IMR-90 (cell line): ENCODE measurements around the gene SLC25A12. TPM values are rescaled to one million over a fixed set of nuclear protein-coding genes. Genes with fewer than 3 reads are reported as not detected.

Experiments used
- ATAC-seq: fragments of 200-7000 bp; cut with Tn5 transposase; 2 replicates; pipeline ENCODE4 v1.9.1; 2020; ENCODE audit warnings: low read depth, mild to moderate bottlenecking, moderate library complexity
- BruUV-seq: library from RNA; stranded (reverse); fragments of 400-500 nt; replicated peaks from 2 replicates; lab custom pipeline; 2021; lab: Mats Ljungman, UMichigan
- CTCF ChIA-PET: fragments of 300-600 bp; formaldehyde crosslinking; extraction: SDS; loops from one replicate; lab custom pipeline; 2021; ENCODE audit warnings: antibody characterized with exemption; lab: Yijun Ruan, JAX
- POLR2A ChIA-PET: fragments of 300-600 bp; sonication (Branson Sonifier 250); formaldehyde crosslinking; loops from one replicate; lab custom pipeline; 2022; ENCODE audit warnings: antibody characterized with exemption; ENCODE audit not compliant: unreplicated experiment; lab: Charles Lee
- DNase-seq: peaks from one replicate; pipeline ENCODE4 v3.0.0; 2013
- H2AFZ ChIP-seq: replicated peaks from 2 replicates; pipeline ENCODE3; 2013; ENCODE audit warnings: low read length, mild to moderate bottlenecking; ENCODE audit not compliant: poor library complexity
- H2AK5ac ChIP-seq: 2 replicates; pipeline ENCODE4 v1.6.1; 2013; ENCODE audit warnings: low read depth, low read length, inconsistent platforms
- H2AK9ac ChIP-seq: replicated peaks from 2 replicates; pipeline ENCODE3; 2013; ENCODE audit warnings: mild to moderate bottlenecking, low read depth, low read length, moderate library complexity; ENCODE audit not compliant: poor library complexity
- H2BK120ac ChIP-seq: 2 replicates; pipeline ENCODE4 v1.6.1; 2013; ENCODE audit warnings: low read depth, low read length, inconsistent platforms
- H2BK15ac ChIP-seq: 3 replicates; pipeline ENCODE4 v1.6.1; 2013; ENCODE audit warnings: low read depth, low read length, inconsistent platforms
- H2BK20ac ChIP-seq: 2 replicates; pipeline ENCODE4 v1.6.1; 2013; ENCODE audit warnings: low read depth, mild to moderate bottlenecking, inconsistent platforms, low read length, moderate library complexity
- H2BK5ac ChIP-seq: 2 replicates; pipeline ENCODE4 v1.6.1; 2013; ENCODE audit warnings: mild to moderate bottlenecking, low read depth, low read length, inconsistent platforms; ENCODE audit not compliant: poor library complexity, severe bottlenecking
- H3K14ac ChIP-seq: replicated peaks from 2 replicates; pipeline ENCODE4 v1.6.1; 2013; ENCODE audit warnings: low read depth, low read length, inconsistent platforms
- H3K18ac ChIP-seq: 2 replicates; pipeline ENCODE4 v1.6.1; 2013; ENCODE audit warnings: low read depth, low read length, control low read depth
- H3K23ac ChIP-seq: 2 replicates; pipeline ENCODE4 v1.6.1; 2013; ENCODE audit warnings: low read depth, low read length, inconsistent platforms
- H3K27ac ChIP-seq: 2 replicates; pipeline ENCODE4 v1.5.1; 2013; ENCODE audit warnings: mild to moderate bottlenecking, control low read depth, low read length; ENCODE audit not compliant: insufficient read depth
- H3K27me3 ChIP-seq: 2 replicates; pipeline ENCODE4 v1.6.1; 2013; ENCODE audit warnings: low read length; ENCODE audit not compliant: control insufficient read depth, insufficient read depth
- H3K36me3 ChIP-seq: 2 replicates; pipeline ENCODE4 v1.6.1; 2013; ENCODE audit warnings: low read length, mixed read lengths; ENCODE audit not compliant: control insufficient read depth, insufficient read depth
- H3K4ac ChIP-seq: 2 replicates; pipeline ENCODE4 v1.6.1; 2013; ENCODE audit warnings: low read depth, low read length, inconsistent platforms
- H3K4me1 ChIP-seq: 2 replicates; pipeline ENCODE4 v1.6.1; 2013; ENCODE audit warnings: low read length, mixed read lengths; ENCODE audit not compliant: control insufficient read depth, insufficient read depth
- H3K4me2 ChIP-seq: 2 replicates; pipeline ENCODE4 v1.6.1; 2013; ENCODE audit warnings: low read depth, mild to moderate bottlenecking, control low read depth, low read length, moderate library complexity
- H3K4me3 ChIP-seq: 2 replicates; pipeline ENCODE4 v1.5.1; 2013; ENCODE audit warnings: low read depth, mild to moderate bottlenecking, control low read depth, low read length, moderate library complexity; ENCODE audit not compliant: insufficient read depth
- H3K56ac ChIP-seq: 2 replicates; pipeline ENCODE4 v1.6.1; 2013; ENCODE audit warnings: low read length, inconsistent platforms; ENCODE audit not compliant: insufficient read depth; ENCODE audit errors: extremely low read depth
- H3K79me1 ChIP-seq, 2 experiments: 2 replicates each; pipeline ENCODE4 v1.6.1; 2013; ENCODE audit warnings: low read length in 2 of 2, inconsistent platforms in 1 of 2, low read depth in 1 of 2
- H3K9ac ChIP-seq: 2 replicates; pipeline ENCODE4 v1.6.1; 2013; ENCODE audit warnings: low read depth, low read length, control low read depth
- H3K9me1 ChIP-seq: 2 replicates; pipeline ENCODE4 v1.6.1; 2013; ENCODE audit warnings: low read length, inconsistent platforms; ENCODE audit not compliant: insufficient read depth
- H3K9me3 ChIP-seq: 2 replicates; pipeline ENCODE4 v1.6.1; 2013; ENCODE audit warnings: low read length; ENCODE audit not compliant: control insufficient read depth, insufficient read depth
- H4K20me1 ChIP-seq: 2 replicates; pipeline ENCODE4 v1.6.1; 2013; ENCODE audit warnings: low read length, inconsistent platforms; ENCODE audit not compliant: insufficient read depth
- H4K5ac ChIP-seq: 2 replicates; pipeline ENCODE4 v1.6.1; 2013; ENCODE audit warnings: mild to moderate bottlenecking, low read depth, low read length, control low read depth
- H4K8ac ChIP-seq, 2 experiments: 2 replicates each; pipeline ENCODE4 v1.6.1; 2013; ENCODE audit warnings: low read depth in 2 of 2, low read length in 2 of 2, control low read depth in 1 of 2, inconsistent platforms in 1 of 2
- H4K91ac ChIP-seq: 2 replicates; pipeline ENCODE4 v1.6.1; 2013; ENCODE audit warnings: low read depth, low read length, inconsistent platforms; ENCODE audit not compliant: insufficient read depth
- BHLHE40 ChIP-seq: fragments of 150-350 bp; IDR thresholded peaks from 2 replicates; pipeline ENCODE4 v1.6.1; 2016; ENCODE audit warnings: mild to moderate bottlenecking, low read depth, low read length
- CHD1 ChIP-seq: IDR thresholded peaks from 2 replicates; pipeline ENCODE4 v1.6.1; 2012; ENCODE audit warnings: low read depth, low read length, improper control_type of control experiment
- MAZ ChIP-seq: IDR thresholded peaks from 2 replicates; pipeline ENCODE4 v1.6.1; 2012; ENCODE audit warnings: low read depth, mild to moderate bottlenecking, low read length, improper control_type of control experiment, moderate library complexity, borderline replicate concordance
- NFE2L2 ChIP-seq: fragments of 150-350 bp; IDR thresholded peaks from 2 replicates; pipeline ENCODE4 v1.6.1; 2016; ENCODE audit warnings: low read depth, mild to moderate bottlenecking, low read length
- WGBS, 2 experiments: methylation state at CpG; one replicate each; pipeline versions ENCODE4 v1.1.5 to v1.1.7; 2013; ENCODE audit warnings: missing lambda C conversion rate in 2 of 2; ENCODE audit not compliant: insufficient read length in 1 of 2; ENCODE audit errors: extremely low coverage in 2 of 2; 5-methylcytosine and 5-hydroxymethylcytosine counted together
- dilution Hi-C: fragments of 300-500 bp; cut with HindIII; formaldehyde crosslinking; loops from one replicate; pipeline ENCODE4 v1.14.3; 2018; ENCODE audit warnings: low sequenced_read_pairs; ENCODE audit not compliant: unreplicated experiment
- in situ Hi-C: fragments of 300-500 bp; cut with MboI; formaldehyde crosslinking; loops from 3 replicates; pipeline ENCODE4 v1.14.3; 2019; ENCODE audit warnings: low sequenced_read_pairs, inconsistent platforms, mixed read lengths
- intact Hi-C: fragments of 100-400 bp; cut with micrococcal nuclease; formaldehyde crosslinking; loops from 2 replicates; pipeline ENCODE4 v1.10.0; 2022
- polyA plus RNA-seq, 3 experiments: library from polyadenylated mRNA; depleted of rRNA; stranded (reverse); fragments of >200 nt; gene quantifications; 2 replicates each; pipeline ENCODE4 v1.2.3, GENCODE V29; 2012; ENCODE audit warnings: low replicate concordance in 1 of 3
- total RNA-seq: library from RNA; depleted of rRNA; stranded (reverse); fragments of >200 nt; gene quantifications from 2 replicates; pipeline ENCODE4 v1.2.3, GENCODE V29; 2012
- TF ChIP-seq, protein P1 (sequence below): fragments of 150-350 bp; IDR thresholded peaks from 2 replicates; pipeline ENCODE4 v1.6.1; 2017; ENCODE audit warnings: mild to moderate bottlenecking, antibody characterized with exemption, low read length, low read depth

SLC25A12 gene
- total and polyA plus RNA-seq, 2 of the 4 experiments (the other 2 are of a cell fraction), result 16.3 to 17.6 TPM

GRCh38 chr2:171930385-171930784, 36.3 kb upstream of the SLC25A12 start:
- no peak overlapping the region for H3K9ac ChIP-seq

More at GRCh38 chr2:171930385-171930784, 36.3 kb upstream of the SLC25A12 start:
- no peak overlapping the region for H2AK9ac ChIP-seq
- no peak overlapping the region for H2AK5ac ChIP-seq
- H3K18ac ChIP-seq, result no peak overlapping the region
- H3K14ac ChIP-seq, result no peak overlapping the region
- no TSS peak for BruUV-seq
- ChIA-PET CTCF (interaction anchor here (0.6 kb wide), 1 partner anchor 25 kb away, joined by 3 read pairs; no protein-coding TSS in a partner anchor), POLR2A (no interaction called here)
- H3K4me2 ChIP-seq, result no peak overlapping the region
- H3K9me3 ChIP-seq, result no peaks in the 10 kb centered on the region
- no peak overlapping the region for H2BK120ac ChIP-seq
- TF ChIP-seq CHD1, result no peak
- TF ChIP-seq, protein P1, sequence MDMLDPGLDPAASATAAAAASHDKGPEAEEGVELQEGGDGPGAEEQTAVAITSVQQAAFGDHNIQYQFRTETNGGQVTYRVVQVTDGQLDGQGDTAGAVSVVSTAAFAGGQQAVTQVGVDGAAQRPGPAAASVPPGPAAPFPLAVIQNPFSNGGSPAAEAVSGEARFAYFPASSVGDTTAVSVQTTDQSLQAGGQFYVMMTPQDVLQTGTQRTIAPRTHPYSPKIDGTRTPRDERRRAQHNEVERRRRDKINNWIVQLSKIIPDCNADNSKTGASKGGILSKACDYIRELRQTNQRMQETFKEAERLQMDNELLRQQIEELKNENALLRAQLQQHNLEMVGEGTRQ, result no peak
- TF ChIP-seq BHLHE40, result no peak
- TF ChIP-seq NFE2L2, result no peak
- no peak for TF ChIP-seq MAZ
- H3K4me1 ChIP-seq, result no peaks in the 10 kb centered on the region
- intact Hi-C loops (no loop called here), dilution Hi-C loops (no loop called here), in situ Hi-C loops (no loop called here)
- DNase-seq (no peak), ATAC-seq (no peak)
- H3K79me1 ChIP-seq, result peaks cover 21 to 40% of the 10 kb centered on the region in 2 experiments
- H3K27me3 ChIP-seq, result no peaks in the 10 kb centered on the region
- no peak overlapping the region for H3K27ac ChIP-seq
- no peak overlapping the region for H4K91ac ChIP-seq
- H2BK5ac ChIP-seq, result no peak overlapping the region
- H4K20me1 ChIP-seq, result peaks cover 7% of the 10 kb centered on the region
- peaks cover 6% of the 10 kb centered on the region; the same call in 1 of the 2 replicates for H3K9me1 ChIP-seq
- no peak overlapping the region for H3K4me3 ChIP-seq
- no peak overlapping the region for H2BK20ac ChIP-seq
- no CpG with 5 or more reads among the region's 4 CpGs for WGBS, 2 experiments
- no peak overlapping the region for H3K56ac ChIP-seq
- no peak overlapping the region for H3K23ac ChIP-seq
- H4K8ac ChIP-seq, result no peak overlapping the region
- no peak overlapping the region for H3K4ac ChIP-seq
- no peak overlapping the region for H4K5ac ChIP-seq
- no peak overlapping the region for H2AFZ ChIP-seq
- H2BK15ac ChIP-seq, result no peak overlapping the region
- H3K36me3 ChIP-seq, result peaks cover 8% of the 10 kb centered on the region
